ENCODE results near the gene YTHDC1. TPM values are rescaled to one million over a fixed set of nuclear protein-coding genes. Genes with fewer than 3 reads are reported as not detected.

YTHDC1 gene
- total RNA-seq, 1 donor from 2014 or later: 46.2 TPM

DNA sequence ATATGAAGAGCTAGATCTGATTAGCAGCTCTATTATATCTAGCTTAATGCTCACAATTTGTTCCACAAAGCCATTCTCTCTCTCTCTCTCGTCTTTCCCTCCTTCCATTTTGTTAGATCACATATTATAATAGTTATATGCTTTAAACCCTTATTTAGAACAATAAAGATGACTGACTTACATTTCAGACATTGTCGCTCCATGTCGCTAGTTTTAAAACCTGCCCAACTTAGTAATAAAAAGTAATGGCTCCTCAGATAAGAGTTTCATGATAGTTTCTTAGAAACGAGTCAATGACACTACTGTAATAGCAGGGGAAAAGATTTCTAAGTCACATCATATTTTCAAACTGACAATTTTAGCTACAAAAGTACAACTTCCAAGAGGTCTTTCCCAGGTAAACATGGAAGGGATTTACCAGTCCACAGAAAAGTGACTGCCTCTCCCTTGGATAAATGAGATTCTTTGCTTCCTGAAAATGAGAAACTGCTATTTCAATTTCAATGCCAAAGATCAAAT lies 38.5 kb upstream of the YTHDC1 start:
- no peak overlapping the region for H3K4me3 ChIP-seq
- H3K36me3 ChIP-seq: no peaks in the 10 kb centered on the region
- no peaks in the 10 kb centered on the region for H3K9me3 ChIP-seq (replicated peaks)
- H3K27ac ChIP-seq (replicated peaks): no peak overlapping the region
- intact Hi-C loops (cut with micrococcal nuclease): no loop called here
- TF ChIP-seq, protein P1, sequence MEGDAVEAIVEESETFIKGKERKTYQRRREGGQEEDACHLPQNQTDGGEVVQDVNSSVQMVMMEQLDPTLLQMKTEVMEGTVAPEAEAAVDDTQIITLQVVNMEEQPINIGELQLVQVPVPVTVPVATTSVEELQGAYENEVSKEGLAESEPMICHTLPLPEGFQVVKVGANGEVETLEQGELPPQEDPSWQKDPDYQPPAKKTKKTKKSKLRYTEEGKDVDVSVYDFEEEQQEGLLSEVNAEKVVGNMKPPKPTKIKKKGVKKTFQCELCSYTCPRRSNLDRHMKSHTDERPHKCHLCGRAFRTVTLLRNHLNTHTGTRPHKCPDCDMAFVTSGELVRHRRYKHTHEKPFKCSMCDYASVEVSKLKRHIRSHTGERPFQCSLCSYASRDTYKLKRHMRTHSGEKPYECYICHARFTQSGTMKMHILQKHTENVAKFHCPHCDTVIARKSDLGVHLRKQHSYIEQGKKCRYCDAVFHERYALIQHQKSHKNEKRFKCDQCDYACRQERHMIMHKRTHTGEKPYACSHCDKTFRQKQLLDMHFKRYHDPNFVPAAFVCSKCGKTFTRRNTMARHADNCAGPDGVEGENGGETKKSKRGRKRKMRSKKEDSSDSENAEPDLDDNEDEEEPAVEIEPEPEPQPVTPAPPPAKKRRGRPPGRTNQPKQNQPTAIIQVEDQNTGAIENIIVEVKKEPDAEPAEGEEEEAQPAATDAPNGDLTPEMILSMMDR (IDR thresholded peaks at IDR 0.05; ENCODE audit: borderline replicate concordance): no peak
- peaks cover 60% of the 10 kb centered on the region for H3K27me3 ChIP-seq (ENCODE audit: low read depth)
- DNase-seq: no peak
- no peaks in the 10 kb centered on the region for H3K4me1 ChIP-seq

DNA sequence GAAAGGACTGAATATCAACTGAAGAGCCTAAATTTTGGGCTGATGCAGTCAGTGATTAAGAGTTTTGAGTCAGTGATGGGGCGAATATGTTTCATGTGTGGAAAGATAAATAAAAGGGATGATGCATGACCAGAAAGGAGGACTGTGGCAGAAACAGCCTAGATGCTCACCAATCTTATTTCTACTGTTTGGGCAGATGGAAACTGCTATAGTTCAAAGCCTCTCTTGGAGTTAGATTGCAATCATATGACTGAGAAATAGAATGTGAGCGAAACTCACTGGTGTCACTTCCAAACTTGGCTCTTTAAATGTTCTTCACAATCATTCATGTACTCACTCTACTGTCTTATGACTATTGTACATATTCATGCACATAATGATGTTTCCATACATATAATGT lies 35.4 kb upstream of the YTHDC1 start:
- Histone ChIP-seq H3K4me3 (no peak overlapping the region), H3K4me1 (no peaks in the 10 kb centered on the region), H3K27ac (replicated peaks) (no peak overlapping the region), H3K27me3 (ENCODE audit: low read depth) (peaks cover 68% of the 10 kb centered on the region), H3K36me3 (no peaks in the 10 kb centered on the region), H3K9me3 (replicated peaks) (no peaks in the 10 kb centered on the region)
- DNase-seq: no peak
- TF ChIP-seq, protein P1 (IDR thresholded peaks at IDR 0.05; ENCODE audit: borderline replicate concordance): no peak
- intact Hi-C loops (cut with micrococcal nuclease): no loop called here

DNA sequence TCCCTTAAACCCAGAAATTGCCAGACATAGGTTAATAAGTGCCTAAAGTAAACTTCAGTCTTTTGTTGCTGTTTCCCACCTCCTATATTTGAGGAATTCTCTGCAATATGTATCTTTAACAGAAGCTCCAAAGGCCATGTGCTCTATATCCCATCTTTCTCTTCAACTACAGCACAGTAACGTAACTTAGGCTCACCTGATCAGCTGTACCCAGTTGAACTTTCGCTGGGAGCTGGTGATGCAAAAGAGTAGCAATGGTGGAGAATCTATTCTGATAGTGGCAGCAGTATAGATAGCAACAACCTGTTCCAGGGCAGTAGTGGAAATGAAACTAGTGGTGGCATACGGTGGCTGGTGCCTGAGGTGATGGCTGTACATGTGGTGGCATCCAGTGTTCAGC lies 33.2 kb upstream of the YTHDC1 start:
- no peak overlapping the region for H3K4me3 ChIP-seq
- no peaks in the 10 kb centered on the region for H3K9me3 ChIP-seq (replicated peaks)
- intact Hi-C loops (cut with micrococcal nuclease): no loop called here
- H3K27me3 ChIP-seq (ENCODE audit: low read depth): peaks cover 81% of the 10 kb centered on the region
- DNase-seq: no peak
- H3K27ac ChIP-seq (replicated peaks): no peak overlapping the region
- H3K36me3 ChIP-seq: no peaks in the 10 kb centered on the region
- no peaks in the 10 kb centered on the region for H3K4me1 ChIP-seq
- TF ChIP-seq, protein P1 (IDR thresholded peaks at IDR 0.05; ENCODE audit: borderline replicate concordance): no peak

DNA sequence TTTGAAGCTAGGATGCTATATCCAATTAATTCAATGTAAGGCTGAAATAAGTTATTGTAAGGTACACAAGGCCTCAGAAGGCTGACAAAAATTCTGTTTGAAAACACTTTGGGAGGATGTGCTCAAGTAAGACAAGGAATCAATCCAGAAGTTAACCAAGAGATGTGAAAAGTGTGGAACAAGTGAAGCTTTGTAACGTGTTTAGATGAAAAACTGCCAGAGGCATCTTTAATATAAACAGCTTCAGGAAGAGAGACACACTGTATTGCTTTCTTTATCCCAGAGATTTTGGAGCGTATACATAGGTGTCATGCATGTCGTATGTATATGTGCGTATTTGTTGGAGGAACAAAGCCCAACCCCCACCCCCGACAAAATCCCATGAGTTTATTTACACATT lies 28.3 kb upstream of the YTHDC1 start:
- Histone ChIP-seq H3K9me3 (replicated peaks) (no peaks in the 10 kb centered on the region), H3K4me3 (no peak overlapping the region), H3K27ac (replicated peaks) (no peak overlapping the region), H3K36me3 (no peaks in the 10 kb centered on the region), H3K27me3 (ENCODE audit: low read depth) (peaks cover 61% of the 10 kb centered on the region), H3K4me1 (no peaks in the 10 kb centered on the region)
- TF ChIP-seq, protein P1 (IDR thresholded peaks at IDR 0.05; ENCODE audit: borderline replicate concordance): no peak
- intact Hi-C loops (cut with micrococcal nuclease): no loop called here
- DNase-seq: no peak

DNA sequence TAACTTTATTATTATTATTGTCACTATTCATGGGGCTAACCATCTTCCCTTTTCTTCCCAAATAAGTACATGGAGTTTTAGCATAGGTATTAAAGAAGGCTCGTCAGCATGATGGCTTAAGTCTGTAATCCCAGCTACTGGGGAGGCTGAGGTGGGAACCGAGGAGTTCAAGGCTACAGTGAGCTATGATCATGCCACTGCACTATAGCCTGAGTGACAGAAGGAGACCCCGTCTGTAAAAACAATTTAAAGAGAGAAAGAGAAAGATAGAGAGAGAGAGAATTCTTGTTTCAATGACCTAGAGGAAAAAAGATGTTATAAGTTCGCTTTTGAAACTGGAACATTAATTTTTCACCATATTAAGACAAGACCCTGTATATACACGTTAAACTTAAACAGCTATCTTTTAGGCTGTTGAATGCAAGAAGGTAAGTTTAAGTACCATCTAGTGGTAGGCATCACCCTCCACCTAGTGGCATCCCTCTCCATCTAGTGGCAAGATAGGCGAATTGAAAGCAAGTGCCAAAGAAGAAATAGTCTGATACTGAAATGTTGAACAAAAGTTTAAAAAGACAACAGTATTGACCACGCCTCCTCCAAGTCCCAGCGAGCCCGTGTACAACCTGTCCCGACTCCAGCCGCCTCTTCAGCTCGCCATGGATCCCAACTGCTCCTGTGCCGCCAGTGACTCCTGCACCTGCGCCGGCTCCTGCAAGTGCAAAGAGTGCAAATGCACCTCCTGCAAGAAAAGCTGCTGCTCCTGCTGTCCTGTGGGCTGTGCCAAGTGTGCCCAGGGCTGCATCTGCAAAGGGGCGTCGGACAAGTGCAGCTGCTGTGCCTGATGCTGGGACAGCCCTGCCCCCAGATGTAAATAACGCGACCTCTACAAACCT lies 26.0 kb upstream of the YTHDC1 start:
- no peaks in the 10 kb centered on the region for H3K36me3 ChIP-seq
- intact Hi-C loops (cut with micrococcal nuclease): loop anchor here (2.0 kb wide), 1 partner anchor 103 kb away; no protein-coding TSS in a partner anchor
- TF ChIP-seq, protein P1 (IDR thresholded peaks at IDR 0.05; ENCODE audit: borderline replicate concordance): peak; percentile 83
- no peak overlapping the region for H3K4me3 ChIP-seq
- no peaks in the 10 kb centered on the region for H3K9me3 ChIP-seq (replicated peaks)
- no peaks in the 10 kb centered on the region for H3K4me1 ChIP-seq
- H3K27ac ChIP-seq (replicated peaks): no peak overlapping the region
- peaks cover 38% of the 10 kb centered on the region for H3K27me3 ChIP-seq (ENCODE audit: low read depth)
- DNase-seq: no peak

Measured in left ventricle myocardium inferior (tissue), 1 donor.